PC-3 (cell line): Measurements from ENCODE around the gene NAA25. TPM values are rescaled to one million over a fixed set of nuclear protein-coding genes. Genes with fewer than 3 reads are reported as not detected.
A peak's percentile ranks its signal among the peaks of the same experiment; 100 is the strongest.

ENCODE experiments used
- ATAC-seq: fragments of 200-7000 bp; cut with Tn5 transposase; 2 replicates; pipeline ENCODE4 v1.9.1; 2020; ENCODE audit warnings: mild to moderate bottlenecking, moderate library complexity
- BruUV-seq: library from RNA; stranded (reverse); fragments of 400-500 nt; replicated peaks from 2 replicates; lab custom pipeline; 2021; lab: Mats Ljungman, UMichigan
- CTCF ChIA-PET: fragments of 300-600 bp; sonication (Branson Sonifier 250); formaldehyde crosslinking; loops from one replicate; lab custom pipeline; 2022; ENCODE audit warnings: antibody characterized with exemption; lab: Charles Lee
- POLR2A ChIA-PET: fragments of 300-600 bp; sonication (Branson Sonifier 250); formaldehyde crosslinking; loops from one replicate; lab custom pipeline; 2022; ENCODE audit warnings: antibody characterized with exemption; ENCODE audit not compliant: unreplicated experiment; lab: Charles Lee
- DNase-seq: peaks from one replicate; pipeline ENCODE4 v3.0.0-alpha.2; 2015
- H2AFZ ChIP-seq: fragments of 300-600 bp; sonication (generic); 2 replicates; pipeline ENCODE4 v1.6.0; 2016; ENCODE audit warnings: antibody characterized with exemption, low read length
- H3F3A ChIP-seq: fragments of 300-600 bp; sonication (generic); one replicate; pipeline ENCODE4 v1.6.0; 2017; ENCODE audit warnings: antibody characterized with exemption, low read length, control low read depth, mild to moderate bottlenecking; ENCODE audit not compliant: unreplicated experiment
- H3K27ac ChIP-seq: fragments of 300-600 bp; sonication (generic); 2 replicates; pipeline ENCODE4 v1.5.1; 2016; ENCODE audit warnings: mild to moderate bottlenecking, low read length
- H3K27me3 ChIP-seq: fragments of 300-600 bp; sonication (generic); 2 replicates; pipeline ENCODE4 v1.6.1; 2016; ENCODE audit warnings: low read length, mixed read lengths
- H3K36me3 ChIP-seq: fragments of 300-600 bp; sonication (generic); 2 replicates; pipeline ENCODE4 v1.6.1; 2016; ENCODE audit warnings: low read depth, mixed run types, low read length, mixed read lengths
- H3K4me1 ChIP-seq: fragments of 300-600 bp; sonication (generic); 2 replicates; pipeline ENCODE4 v1.5.1; 2016; ENCODE audit warnings: low read length; ENCODE audit not compliant: insufficient read depth
- H3K4me2 ChIP-seq: fragments of 300-600 bp; sonication (generic); 2 replicates; pipeline ENCODE4 v1.6.0; 2016; ENCODE audit warnings: low read length
- H3K4me3 ChIP-seq: fragments of 300-600 bp; sonication (generic); 2 replicates; pipeline ENCODE4 v1.5.1; 2016; ENCODE audit warnings: mild to moderate bottlenecking, low read length, mixed read lengths
- H3K79me2 ChIP-seq: fragments of 300-600 bp; sonication (generic); 2 replicates; pipeline ENCODE4 v1.6.1; 2017; ENCODE audit warnings: low read length, mixed read lengths
- H3K9ac ChIP-seq: fragments of 300-600 bp; sonication (generic); 2 replicates; pipeline ENCODE4 v1.6.0; 2016; ENCODE audit warnings: mild to moderate bottlenecking, low read length
- H3K9me2 ChIP-seq: fragments of 300-600 bp; sonication (generic); replicated peaks from 2 replicates; pipeline ENCODE4 v1.6.1; 2016; ENCODE audit warnings: mixed run types, low read length, mixed read lengths
- H3K9me3 ChIP-seq: fragments of 300-600 bp; sonication (generic); 2 replicates; pipeline ENCODE4 v1.6.1; 2016; ENCODE audit warnings: low read length, mixed read lengths
- H4K20me1 ChIP-seq: fragments of 300-600 bp; sonication (generic); 2 replicates; pipeline ENCODE4 v1.6.1; 2016; ENCODE audit warnings: low read length, mixed read lengths
- EZH2 ChIP-seq: fragments of 300-600 bp; sonication (generic); IDR thresholded peaks from one replicate; pipeline ENCODE4 v1.6.1; 2017; ENCODE audit warnings: antibody characterized with exemption, mild to moderate bottlenecking, low read length; ENCODE audit not compliant: unreplicated experiment
- EZH2phosphoT487 ChIP-seq: fragments of 300-600 bp; sonication (generic); IDR thresholded peaks from 2 replicates; pipeline ENCODE4 v1.6.1; 2018; ENCODE audit warnings: mild to moderate bottlenecking, antibody characterized with exemption, low read length, borderline replicate concordance
- intact Hi-C: fragments of 100-400 bp; cut with micrococcal nuclease; formaldehyde crosslinking; loops from 2 replicates; pipeline ENCODE4 v1.9.0; 2023
- total RNA-seq: library from RNA; depleted of rRNA; stranded (reverse); fragments of >200 nt; gene quantifications from 2 replicates; pipeline ENCODE4 v1.2.3, GENCODE V29; 2014
- TF ChIP-seq, protein P1 (sequence below): fragments of 300-600 bp; sonication (generic); conservative IDR thresholded peaks from 2 replicates; pipeline ENCODE4 v1.5.1; 2017; ENCODE audit warnings: antibody characterized with exemption, low read depth, mild to moderate bottlenecking, low read length

NAA25 gene
- total RNA-seq, 1 experiment from 2014 or later: 33.3 TPM

DNA sequence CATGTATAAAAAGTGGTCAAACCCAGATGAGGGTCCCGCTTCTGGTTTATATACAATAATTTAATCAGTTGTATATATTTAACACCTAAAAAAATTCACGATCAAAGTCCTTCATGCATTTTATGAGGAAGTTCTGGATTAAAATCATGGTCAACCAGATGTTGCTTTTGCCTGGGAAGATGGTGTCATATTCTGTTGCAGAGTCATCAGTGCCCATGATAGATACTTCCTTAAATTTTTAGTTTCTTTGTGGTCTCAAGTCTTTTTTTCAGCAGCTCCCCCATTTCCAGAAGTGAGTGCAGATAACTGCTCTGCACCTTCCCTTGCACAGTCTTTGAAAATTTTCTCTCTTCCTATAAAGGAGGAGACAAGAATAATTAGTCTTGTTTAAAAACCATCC, 79.3 kb downstream of the NAA25 start:
- H3K4me2 ChIP-seq: no peak overlapping the region
- no peak overlapping the region for H2AFZ ChIP-seq
- ATAC-seq: no peak
- no peaks in the 10 kb centered on the region for H3K9me3 ChIP-seq
- no peak overlapping the region for H3K4me3 ChIP-seq
- H3K4me1 ChIP-seq: no peaks in the 10 kb centered on the region
- no peak overlapping the region for H3K9ac ChIP-seq
- intact Hi-C loops: no loop called here
- no peaks in the 10 kb centered on the region for H3K27me3 ChIP-seq
- no peak for TF ChIP-seq EZH2phosphoT487
- TF ChIP-seq, protein P1, sequence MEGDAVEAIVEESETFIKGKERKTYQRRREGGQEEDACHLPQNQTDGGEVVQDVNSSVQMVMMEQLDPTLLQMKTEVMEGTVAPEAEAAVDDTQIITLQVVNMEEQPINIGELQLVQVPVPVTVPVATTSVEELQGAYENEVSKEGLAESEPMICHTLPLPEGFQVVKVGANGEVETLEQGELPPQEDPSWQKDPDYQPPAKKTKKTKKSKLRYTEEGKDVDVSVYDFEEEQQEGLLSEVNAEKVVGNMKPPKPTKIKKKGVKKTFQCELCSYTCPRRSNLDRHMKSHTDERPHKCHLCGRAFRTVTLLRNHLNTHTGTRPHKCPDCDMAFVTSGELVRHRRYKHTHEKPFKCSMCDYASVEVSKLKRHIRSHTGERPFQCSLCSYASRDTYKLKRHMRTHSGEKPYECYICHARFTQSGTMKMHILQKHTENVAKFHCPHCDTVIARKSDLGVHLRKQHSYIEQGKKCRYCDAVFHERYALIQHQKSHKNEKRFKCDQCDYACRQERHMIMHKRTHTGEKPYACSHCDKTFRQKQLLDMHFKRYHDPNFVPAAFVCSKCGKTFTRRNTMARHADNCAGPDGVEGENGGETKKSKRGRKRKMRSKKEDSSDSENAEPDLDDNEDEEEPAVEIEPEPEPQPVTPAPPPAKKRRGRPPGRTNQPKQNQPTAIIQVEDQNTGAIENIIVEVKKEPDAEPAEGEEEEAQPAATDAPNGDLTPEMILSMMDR: no peak
- no peak for TF ChIP-seq EZH2
- POLR2A ChIA-PET: interaction anchor here (0.5 kb wide), 1 partner anchor 188 kb away, joined by 3 read pairs; no protein-coding TSS in a partner anchor
- CTCF ChIA-PET: no interaction called here
- H3K36me3 ChIP-seq: peaks cover 62% of the 10 kb centered on the region
- no peaks in the 10 kb centered on the region for H3K79me2 ChIP-seq
- DNase-seq: no peak
- BruUV-seq: no TSS peak
- no peak overlapping the region for H3K27ac ChIP-seq
- peaks cover 5% of the 10 kb centered on the region for H3F3A ChIP-seq
- H4K20me1 ChIP-seq: 0 out of 2 replicates have a peak, but pooled peaks cover 3% of the 10 kb centered on the region
- no peaks in the 10 kb centered on the region for H3K9me2 ChIP-seq

DNA sequence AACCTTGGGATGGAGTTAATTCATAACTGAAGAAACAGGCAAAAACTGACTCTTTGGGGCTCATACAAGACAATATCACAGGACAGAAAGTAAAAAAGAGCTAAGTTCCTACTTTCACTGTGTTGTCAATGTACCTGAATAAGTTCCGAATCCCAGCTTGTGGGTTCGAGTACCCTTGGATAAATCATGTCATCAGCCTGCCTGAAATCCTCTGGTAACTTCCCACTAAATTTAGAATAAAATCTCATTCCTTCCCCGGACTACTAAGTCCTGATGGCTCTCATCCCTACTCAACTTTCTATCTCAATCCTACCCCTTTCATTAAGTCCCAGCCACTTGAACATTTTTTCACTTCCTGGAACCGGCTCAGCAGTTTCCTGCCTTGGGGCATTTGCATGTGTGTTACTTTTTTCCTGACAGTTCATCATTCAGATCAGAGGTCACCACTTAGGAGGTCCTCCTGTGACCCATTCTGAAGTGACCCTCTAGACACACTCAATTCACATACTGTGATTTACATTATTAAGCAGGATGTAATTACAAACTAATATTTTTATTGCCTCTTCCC, 82.7 kb downstream of the NAA25 start:
- no peaks in the 10 kb centered on the region for H3K27me3 ChIP-seq
- 0 out of 2 replicates have a peak, but pooled peaks cover 3% of the 10 kb centered on the region for H4K20me1 ChIP-seq
- intact Hi-C loops: no loop called here
- no peak overlapping the region for H2AFZ ChIP-seq
- H3K4me2 ChIP-seq: no peak overlapping the region
- H3K4me1 ChIP-seq: no peaks in the 10 kb centered on the region
- TF ChIP-seq, protein P1: no peak
- TF ChIP-seq EZH2: no peak
- TF ChIP-seq EZH2phosphoT487: no peak
- H3K79me2 ChIP-seq: peaks cover 11% of the 10 kb centered on the region
- CTCF ChIA-PET: no interaction called here
- DNase-seq (no peak), ATAC-seq (peak; percentile 30)
- no peak overlapping the region for H3K27ac ChIP-seq
- POLR2A ChIA-PET: interaction anchor here (0.7 kb wide), 1 partner anchor 40 kb away, joined by 11 read pairs; no protein-coding TSS in a partner anchor
- H3K9ac ChIP-seq: no peak overlapping the region
- H3F3A ChIP-seq: peaks cover 12% of the 10 kb centered on the region
- H3K9me2 ChIP-seq: no peaks in the 10 kb centered on the region
- H3K9me3 ChIP-seq: no peaks in the 10 kb centered on the region
- peaks cover 44% of the 10 kb centered on the region for H3K36me3 ChIP-seq
- no peak overlapping the region for H3K4me3 ChIP-seq
- BruUV-seq: no TSS peak

DNA sequence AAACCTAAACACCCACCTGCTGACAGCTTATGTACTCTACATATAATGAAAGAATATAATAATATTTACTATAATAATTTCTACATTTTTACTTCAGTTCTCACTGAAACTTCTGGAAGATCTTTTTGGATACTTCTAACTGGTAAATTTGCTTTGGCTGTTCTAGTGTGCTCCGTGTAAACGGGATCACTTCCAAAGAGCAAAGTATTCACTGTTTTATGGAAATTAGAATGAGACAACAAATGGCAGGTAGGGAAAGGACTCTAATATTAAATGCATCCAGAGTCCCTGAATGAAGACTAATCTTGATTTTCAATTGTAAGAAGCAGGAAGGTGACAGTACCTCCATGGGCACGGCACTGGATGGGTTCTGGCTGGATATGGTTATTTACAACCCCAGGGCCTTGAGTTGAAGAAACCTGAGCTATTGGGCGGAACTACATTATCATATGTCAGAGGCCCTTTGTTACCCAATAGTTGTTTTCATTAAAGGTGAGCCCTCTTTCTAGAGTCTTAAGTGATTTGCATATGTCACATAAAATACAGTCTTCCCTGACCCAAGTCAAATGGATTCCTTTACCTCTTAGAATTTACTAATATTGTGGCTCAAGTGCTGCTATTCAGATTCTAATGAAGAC, 84.7 kb downstream of the NAA25 start:
- Histone ChIP-seq H3F3A (peaks cover 9% of the 10 kb centered on the region), H2AFZ (no peak overlapping the region), H3K79me2 (peaks cover 28% of the 10 kb centered on the region), H3K9ac (no peak overlapping the region), H3K36me3 (peaks cover 38% of the 10 kb centered on the region), H3K27me3 (no peaks in the 10 kb centered on the region), H3K9me2 (no peaks in the 10 kb centered on the region), H4K20me1 (peaks cover 18% of the 10 kb centered on the region), H3K4me2 (no peak overlapping the region), H3K4me3 (no peak overlapping the region), H3K27ac (no peak overlapping the region), H3K4me1 (peaks cover 11% of the 10 kb centered on the region), H3K9me3 (no peaks in the 10 kb centered on the region)
- POLR2A ChIA-PET: interaction anchor here (0.6 kb wide), 2 partner anchors 18 to 72 kb away, joined by 4 to 6 read pairs; no protein-coding TSS in a partner anchor
- DNase-seq (no peak), ATAC-seq (no peak)
- CTCF ChIA-PET: no interaction called here
- intact Hi-C loops: no loop called here
- no TSS peak for BruUV-seq
- TF ChIP-seq, protein P1: no peak
- TF ChIP-seq EZH2phosphoT487 (no peak), EZH2 (no peak)
